Measurements from ENCODE around the gene SIGLEC6. TPM values are rescaled to one million over a fixed set of nuclear protein-coding genes. Genes with fewer than 3 reads are reported as not detected.

SIGLEC6 gene
- total RNA-seq, 4 donors from 2014 or later = 0.18 to 0.46 TPM; not detected in 2

DNA sequence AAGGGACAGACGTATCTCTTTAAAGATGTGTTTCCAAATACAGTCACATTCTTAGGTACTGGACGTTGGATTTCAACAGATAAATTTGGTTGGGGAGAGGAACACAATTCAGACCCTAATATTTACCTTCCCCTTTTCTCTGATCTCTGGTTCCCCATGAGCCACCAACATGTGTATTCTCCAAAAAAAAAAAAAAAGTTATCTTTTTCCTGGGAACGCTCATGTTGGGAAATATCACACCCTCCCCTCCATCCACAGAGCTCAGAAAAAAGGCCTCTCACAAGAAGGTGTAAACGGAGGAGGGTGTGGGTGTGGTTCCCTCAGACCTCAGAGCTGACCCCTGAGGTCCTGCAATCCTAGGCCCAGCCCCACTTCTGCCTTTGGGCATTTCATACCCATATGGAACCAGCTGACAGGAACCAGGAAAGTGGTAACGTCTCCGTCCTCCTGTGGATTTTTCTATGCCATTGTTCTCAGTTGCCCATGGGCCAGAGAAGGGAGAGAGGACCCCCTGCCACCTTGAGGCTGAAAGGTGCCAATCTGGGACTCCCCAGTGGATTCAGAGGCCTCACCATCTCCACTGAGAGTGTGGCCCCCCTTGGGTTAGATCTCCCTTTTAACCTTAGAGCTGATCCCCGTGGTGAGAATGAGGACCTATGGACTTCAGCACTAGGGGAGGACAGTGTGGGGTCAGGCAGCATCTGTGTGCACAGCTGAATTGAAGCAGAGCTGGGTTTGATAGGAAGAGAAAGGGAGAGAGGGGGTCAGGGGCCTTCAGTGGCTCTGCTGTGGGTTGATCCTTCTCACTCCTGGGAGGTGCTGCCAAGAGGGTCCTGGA lies 21.4 kb downstream of the SIGLEC6 start:
- intact Hi-C loops (cut with DNase I; ENCODE audit: low total_unique reads) = no loop called here
- H3K9me3 ChIP-seq = no peaks in the 10 kb centered on the region
- no peak for ATAC-seq
- no peak for DNase-seq
- no peaks in the 10 kb centered on the region for H3K4me1 ChIP-seq
- no peak overlapping the region for H3K27ac ChIP-seq
- no peaks in the 10 kb centered on the region for H3K27me3 ChIP-seq
- H3K4me3 ChIP-seq = no peak overlapping the region
- in situ Hi-C loops (cut with MboI; ENCODE audit: low sequenced_read_pairs in 4 of 4) = no loop called here
- H3K36me3 ChIP-seq = no peaks in the 10 kb centered on the region
- TF ChIP-seq POLR2A (IDR thresholded peaks at IDR 0.05) = no peak
- TF ChIP-seq, protein P1, sequence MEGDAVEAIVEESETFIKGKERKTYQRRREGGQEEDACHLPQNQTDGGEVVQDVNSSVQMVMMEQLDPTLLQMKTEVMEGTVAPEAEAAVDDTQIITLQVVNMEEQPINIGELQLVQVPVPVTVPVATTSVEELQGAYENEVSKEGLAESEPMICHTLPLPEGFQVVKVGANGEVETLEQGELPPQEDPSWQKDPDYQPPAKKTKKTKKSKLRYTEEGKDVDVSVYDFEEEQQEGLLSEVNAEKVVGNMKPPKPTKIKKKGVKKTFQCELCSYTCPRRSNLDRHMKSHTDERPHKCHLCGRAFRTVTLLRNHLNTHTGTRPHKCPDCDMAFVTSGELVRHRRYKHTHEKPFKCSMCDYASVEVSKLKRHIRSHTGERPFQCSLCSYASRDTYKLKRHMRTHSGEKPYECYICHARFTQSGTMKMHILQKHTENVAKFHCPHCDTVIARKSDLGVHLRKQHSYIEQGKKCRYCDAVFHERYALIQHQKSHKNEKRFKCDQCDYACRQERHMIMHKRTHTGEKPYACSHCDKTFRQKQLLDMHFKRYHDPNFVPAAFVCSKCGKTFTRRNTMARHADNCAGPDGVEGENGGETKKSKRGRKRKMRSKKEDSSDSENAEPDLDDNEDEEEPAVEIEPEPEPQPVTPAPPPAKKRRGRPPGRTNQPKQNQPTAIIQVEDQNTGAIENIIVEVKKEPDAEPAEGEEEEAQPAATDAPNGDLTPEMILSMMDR (IDR thresholded peaks at IDR 0.05 in 4 of 5, conservative IDR thresholded peaks at IDR 0.05 in 1 of 5) = no peak

- TF ChIP-seq, protein P1 (IDR thresholded peaks at IDR 0.05 in 4 of 5, conservative IDR thresholded peaks at IDR 0.05 in 1 of 5) = no peak
- TF ChIP-seq POLR2A (IDR thresholded peaks at IDR 0.05) = no peak
- Histone ChIP-seq H3K36me3 (no peaks in the 10 kb centered on the region), H3K27me3 (no peaks in the 10 kb centered on the region), H3K27ac (no peak overlapping the region), H3K4me1 (no peaks in the 10 kb centered on the region), H3K4me3 (no peak overlapping the region), H3K9me3 (no peaks in the 10 kb centered on the region)
- ATAC-seq (no peak), DNase-seq (no peak)
- in situ Hi-C loops (cut with MboI; ENCODE audit: low sequenced_read_pairs in 4 of 4) = no loop called here
- intact Hi-C loops (cut with DNase I; ENCODE audit: low total_unique reads) = no loop called here
These were observed 23.3 kb downstream of the SIGLEC6 start for GRCh38 chr19:51508059-51508733.

DNA sequence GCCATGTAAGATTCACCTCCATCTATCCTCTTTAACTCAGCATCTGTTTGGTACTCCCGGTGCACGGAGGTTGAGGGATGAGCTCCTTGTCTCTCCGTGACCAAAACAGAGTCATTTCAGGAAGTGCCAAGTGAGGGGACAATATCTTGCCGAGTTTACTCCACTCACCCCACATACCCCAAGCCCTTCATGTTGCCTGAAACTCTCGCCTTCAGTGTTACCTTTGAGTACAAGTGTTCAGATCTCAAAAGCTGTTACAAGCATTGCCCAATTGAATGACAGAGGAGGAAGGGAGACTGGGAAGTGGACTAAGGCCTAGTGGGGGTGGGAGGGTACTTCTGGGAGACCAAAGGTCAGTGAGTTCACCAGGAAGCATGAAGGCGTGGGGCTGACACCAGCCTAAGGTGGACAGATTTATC lies 23.8 kb downstream of the SIGLEC6 start:
- in situ Hi-C loops (cut with MboI; ENCODE audit: low sequenced_read_pairs in 4 of 4) (no loop called here), intact Hi-C loops (cut with DNase I; ENCODE audit: low total_unique reads) (no loop called here)
- ATAC-seq (no peak), DNase-seq (no peak)
- H3K4me1 ChIP-seq = no peaks in the 10 kb centered on the region
- H3K4me3 ChIP-seq = no peak overlapping the region
- no peak overlapping the region for H3K27ac ChIP-seq
- no peaks in the 10 kb centered on the region for H3K9me3 ChIP-seq
- H3K27me3 ChIP-seq = no peaks in the 10 kb centered on the region
- no peak for TF ChIP-seq POLR2A (IDR thresholded peaks at IDR 0.05)
- TF ChIP-seq, protein P1 (IDR thresholded peaks at IDR 0.05 in 4 of 5, conservative IDR thresholded peaks at IDR 0.05 in 1 of 5) = no peak
- H3K36me3 ChIP-seq = no peaks in the 10 kb centered on the region

GRCh38 chr19:51507192-51507591 lies 24.3 kb downstream of the SIGLEC6 start:
- in situ Hi-C loops (cut with MboI; ENCODE audit: low sequenced_read_pairs in 4 of 4) (no loop called here), intact Hi-C loops (cut with DNase I; ENCODE audit: low total_unique reads) (no loop called here)
- Histone ChIP-seq H3K9me3 (no peaks in the 10 kb centered on the region), H3K27ac (no peak overlapping the region), H3K4me3 (no peak overlapping the region), H3K36me3 (no peaks in the 10 kb centered on the region), H3K4me1 (no peaks in the 10 kb centered on the region), H3K27me3 (no peaks in the 10 kb centered on the region)
- DNase-seq (no peak), ATAC-seq (no peak)
- TF ChIP-seq, protein P1 (IDR thresholded peaks at IDR 0.05 in 4 of 5, conservative IDR thresholded peaks at IDR 0.05 in 1 of 5) = no peak
- no peak for TF ChIP-seq POLR2A (IDR thresholded peaks at IDR 0.05)
